KBM-7 (cell line): ENCODE measurements around the gene RBM43.
"Not testable (repeated sequence)": the region's sequence is repeated elsewhere in the genome, so short reads cannot be mapped to it uniquely, and the experiment has no call there.

Source experiments
- DNase-seq: peaks from one replicate; pipeline ENCODE4 v3.0.0-alpha.2; 2015
- in situ Hi-C: fragments of 300-500 bp; cut with MboI; formaldehyde crosslinking; loops from 2 replicates; pipeline ENCODE4 v1.14.3; 2020; ENCODE audit warnings: low sequenced_read_pairs, low pct_unique_long_range_greater_than_20kb, mixed read lengths

The RBM43 gene

DNA sequence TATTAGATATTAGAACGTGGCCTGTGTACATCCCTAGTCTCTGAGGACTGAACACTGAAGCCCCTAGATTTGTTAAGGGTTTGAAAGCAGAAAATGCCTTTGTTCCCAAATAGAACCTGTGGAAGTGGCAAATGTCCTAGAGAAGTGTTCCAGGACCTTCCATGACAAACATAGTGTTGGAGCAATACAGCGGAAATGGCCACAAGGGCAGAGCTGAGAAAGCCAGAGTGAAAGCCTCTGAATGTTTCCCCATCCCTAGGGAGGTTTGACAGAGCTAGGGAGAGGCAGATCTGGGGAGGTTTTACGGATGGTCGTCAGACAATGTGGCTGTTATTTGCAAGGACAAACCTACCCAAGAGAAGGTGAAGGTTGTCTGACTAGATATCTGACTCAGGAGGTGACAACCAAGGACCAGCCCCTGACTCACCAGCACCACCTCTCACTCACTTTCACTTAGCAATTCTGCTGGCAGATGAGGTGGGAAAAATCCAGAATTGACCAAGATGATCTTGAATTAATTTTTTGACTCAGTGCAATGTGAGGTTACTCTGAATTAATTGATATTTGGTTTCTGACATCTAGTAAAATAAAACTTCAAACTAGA, 24.1 kb downstream of the RBM43 start:
- in situ Hi-C loops: loop anchor here (25.0 kb wide), 1 partner anchor 1650 kb away; the partner anchor contains the start of gene MMADHC
- DNase-seq: no peak

DNA sequence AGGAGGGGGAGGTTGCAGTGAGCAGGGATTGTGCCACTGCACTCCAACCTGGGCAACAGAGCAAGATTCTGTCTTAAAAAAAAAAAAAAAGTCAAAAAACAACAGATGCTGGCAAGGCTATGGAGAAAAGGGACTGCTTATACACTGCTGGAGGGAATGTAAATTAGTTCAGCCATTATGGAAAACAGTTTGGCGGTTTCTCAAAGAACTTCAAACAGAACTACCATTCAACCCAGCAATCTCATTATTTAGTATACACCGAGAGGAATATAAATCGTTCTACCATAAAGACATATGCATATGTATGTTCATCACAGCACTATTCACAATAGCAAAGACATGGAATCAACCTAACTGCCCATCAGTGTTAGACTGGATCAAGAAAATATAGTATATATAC, 27.9 kb downstream of the RBM43 start:
- not testable (repeated sequence) for DNase-seq
- in situ Hi-C loops: loop anchor here (25.0 kb wide), 1 partner anchor 1646 kb away; the partner anchor contains the start of gene MMADHC

DNA sequence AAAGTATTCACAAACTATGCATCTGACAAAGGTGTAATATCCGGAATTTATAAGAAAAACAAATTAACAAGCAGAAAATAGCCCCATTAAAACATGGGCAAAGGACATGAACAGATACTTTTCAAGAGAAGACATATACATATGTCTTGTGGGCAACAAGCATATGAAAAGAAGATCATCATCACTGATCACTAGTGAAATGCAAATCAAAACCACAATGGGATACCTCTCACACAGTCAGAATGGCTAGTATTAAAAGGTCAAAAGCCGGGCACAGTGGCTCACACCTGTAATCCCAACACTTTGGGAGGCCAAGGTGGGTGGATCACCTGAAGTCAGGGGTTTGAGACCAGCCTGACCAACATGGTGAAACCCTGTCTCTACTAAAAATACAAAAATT, 28.4 kb downstream of the RBM43 start:
- in situ Hi-C loops: loop anchor here (25.0 kb wide), 1 partner anchor 1646 kb away; the partner anchor contains the start of gene MMADHC
- DNase-seq: not testable (repeated sequence)

DNA sequence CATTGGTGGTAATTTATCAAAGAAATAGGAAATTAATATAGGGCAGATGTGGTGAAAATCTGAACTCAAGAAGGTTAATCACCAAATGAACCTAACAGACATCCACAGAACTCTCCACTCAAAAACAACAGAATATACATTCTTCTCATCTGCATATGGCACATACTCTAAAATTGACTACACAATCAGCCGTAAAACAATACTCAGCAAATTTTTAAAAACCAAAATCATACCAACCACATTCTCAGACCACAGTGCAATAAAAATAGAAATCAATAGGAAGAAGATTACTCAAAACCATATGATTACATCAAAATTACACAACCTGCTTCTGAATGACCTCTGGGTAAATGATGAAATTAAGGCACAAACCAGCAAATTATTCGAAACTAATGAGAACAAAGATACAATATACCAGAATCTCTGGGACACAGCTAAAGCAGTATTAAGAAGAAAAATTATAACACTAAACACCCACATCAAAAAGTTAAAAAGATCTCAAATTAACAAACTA, 31.0 kb downstream of the RBM43 start:
- in situ Hi-C loops: loop anchor here (25.0 kb wide), 1 partner anchor 1643 kb away; the partner anchor contains the start of gene MMADHC
- no peak for DNase-seq

DNA sequence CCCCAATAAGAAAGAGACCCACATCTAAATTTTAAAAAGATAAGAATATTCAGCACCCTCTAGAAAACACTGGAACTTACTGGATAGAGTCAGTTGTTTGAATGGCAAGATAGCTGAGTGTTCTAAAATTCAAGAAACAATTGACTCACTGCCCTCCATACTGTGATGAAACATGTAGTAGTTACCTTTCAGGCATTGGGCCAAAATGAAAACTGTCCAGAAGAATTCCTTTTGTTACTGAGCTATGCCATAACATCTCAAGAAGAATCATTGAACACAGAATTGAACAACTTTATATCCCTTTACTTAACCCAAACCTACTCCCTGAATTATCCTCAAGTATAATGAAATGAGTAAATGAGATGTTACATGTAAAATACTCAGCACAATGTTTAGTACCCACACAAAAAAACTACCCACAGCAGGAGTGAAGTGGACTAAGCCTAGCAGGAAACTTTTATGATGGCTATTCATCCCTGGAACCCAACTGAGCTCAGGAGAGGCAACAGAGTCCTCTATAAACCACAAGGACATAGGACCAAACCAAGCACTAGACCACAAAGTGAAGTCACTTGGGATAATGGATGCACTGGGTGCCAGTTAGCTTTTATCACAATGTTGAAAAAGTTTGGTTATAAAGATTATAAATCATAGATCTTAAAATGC, 32.7 kb downstream of the RBM43 start:
- in situ Hi-C loops: loop anchor here (25.0 kb wide), 1 partner anchor 1642 kb away; the partner anchor contains the start of gene MMADHC
- DNase-seq: no peak

DNA sequence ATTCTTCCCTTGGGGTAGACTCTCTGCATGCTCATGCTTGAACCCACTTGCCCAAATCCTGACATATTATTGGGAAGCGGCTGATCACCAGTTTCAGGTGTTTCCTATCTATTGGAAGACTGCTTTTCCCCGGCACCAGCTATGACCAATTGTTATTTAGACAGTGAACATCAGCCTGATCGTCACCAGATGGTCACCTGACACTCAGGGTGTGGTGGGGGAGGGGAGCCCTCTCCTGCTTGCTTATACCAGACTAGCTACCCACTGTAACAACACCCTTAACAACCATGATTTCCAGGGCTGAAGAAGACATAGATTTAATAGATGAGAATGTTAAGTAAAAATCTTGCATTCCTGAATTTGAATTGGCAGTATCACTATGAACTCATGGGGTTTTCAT, 44.3 kb downstream of the RBM43 start:
- no peak for DNase-seq
- in situ Hi-C loops: no loop called here

DNA sequence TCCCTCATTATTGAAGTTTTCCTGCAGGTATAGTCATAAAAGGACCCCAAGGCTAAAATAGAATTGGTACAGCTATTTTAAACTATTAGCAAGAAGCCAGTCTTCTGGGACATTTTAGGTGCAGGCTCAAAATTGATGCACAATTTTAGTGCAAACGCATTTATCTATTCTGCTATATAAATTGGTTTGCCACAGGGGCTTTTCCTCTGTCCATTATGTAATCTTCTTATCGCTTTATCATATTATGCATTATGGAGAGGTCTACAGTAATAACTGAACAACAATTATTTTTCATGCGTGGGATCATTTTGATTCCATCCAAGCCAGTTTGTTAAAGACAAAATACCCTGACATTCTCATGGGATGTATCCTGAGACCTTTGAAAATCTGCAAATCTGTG, 54.6 kb downstream of the RBM43 start:
- no peak for DNase-seq
- in situ Hi-C loops: no loop called here

DNA sequence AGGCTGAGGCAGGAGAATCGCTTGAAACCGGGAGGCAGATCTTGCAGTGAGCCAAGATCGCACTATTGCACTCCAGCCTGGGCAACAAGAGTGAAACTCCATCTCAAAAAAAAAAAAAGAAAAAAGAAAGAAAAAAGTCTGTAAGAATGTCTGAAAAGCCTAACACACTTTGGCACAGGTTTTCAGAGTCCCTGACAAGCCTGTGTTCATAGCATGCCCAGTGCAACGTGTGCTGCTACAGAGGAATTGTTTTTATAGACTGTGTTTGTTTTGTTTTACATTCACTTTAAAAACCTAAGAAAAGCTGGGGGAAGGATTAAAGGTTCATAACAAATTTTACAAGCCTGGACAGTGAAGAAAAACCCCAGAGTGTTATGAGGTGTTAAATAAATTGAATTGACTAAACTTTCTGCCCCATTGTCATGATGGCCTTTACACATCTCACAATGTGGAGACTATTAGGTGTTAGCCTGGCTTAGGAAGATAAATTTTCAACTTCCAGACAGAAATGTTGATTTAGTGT, 55.2 kb downstream of the RBM43 start:
- DNase-seq: no peak
- in situ Hi-C loops: no loop called here

DNA sequence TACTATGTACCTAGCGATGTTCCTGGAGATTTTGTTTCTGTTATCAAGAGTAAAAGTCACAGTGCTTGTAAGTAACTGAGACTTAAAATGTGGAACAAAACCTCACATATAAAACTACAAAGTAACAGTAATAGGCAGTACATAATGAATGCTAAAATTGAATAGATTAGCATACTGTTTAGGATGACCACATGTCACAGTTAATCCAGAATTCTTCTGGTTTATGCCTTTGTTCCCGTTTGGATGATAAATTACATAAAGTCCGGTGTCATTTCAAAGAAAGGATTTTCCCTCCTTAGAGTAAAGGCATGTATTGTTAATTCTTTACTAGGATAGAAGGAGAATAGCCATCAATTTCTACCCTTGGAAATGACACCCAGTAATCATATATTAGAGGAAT, 56.1 kb downstream of the RBM43 start:
- in situ Hi-C loops: no loop called here
- no peak for DNase-seq

DNA sequence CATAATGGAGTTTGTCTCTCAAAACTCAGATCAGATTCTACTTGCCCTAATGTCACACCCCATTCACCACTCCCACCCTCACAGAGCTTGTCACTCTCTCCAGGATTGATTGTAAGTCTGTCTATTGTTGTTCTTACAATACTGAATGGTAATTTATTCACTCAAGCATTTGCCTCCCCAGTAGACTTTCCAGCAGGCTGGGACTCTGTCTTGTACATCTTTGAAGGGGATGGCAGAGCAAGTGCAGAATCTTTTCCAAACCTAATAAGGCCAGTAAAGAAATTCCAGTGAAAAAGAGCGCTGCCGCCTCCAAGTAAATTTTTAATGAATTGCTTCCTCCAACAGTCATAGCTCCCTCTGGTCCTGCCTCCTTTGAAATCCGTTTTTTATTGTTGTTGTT, 56.9 kb downstream of the RBM43 start:
- no peak for DNase-seq
- in situ Hi-C loops: no loop called here

DNA sequence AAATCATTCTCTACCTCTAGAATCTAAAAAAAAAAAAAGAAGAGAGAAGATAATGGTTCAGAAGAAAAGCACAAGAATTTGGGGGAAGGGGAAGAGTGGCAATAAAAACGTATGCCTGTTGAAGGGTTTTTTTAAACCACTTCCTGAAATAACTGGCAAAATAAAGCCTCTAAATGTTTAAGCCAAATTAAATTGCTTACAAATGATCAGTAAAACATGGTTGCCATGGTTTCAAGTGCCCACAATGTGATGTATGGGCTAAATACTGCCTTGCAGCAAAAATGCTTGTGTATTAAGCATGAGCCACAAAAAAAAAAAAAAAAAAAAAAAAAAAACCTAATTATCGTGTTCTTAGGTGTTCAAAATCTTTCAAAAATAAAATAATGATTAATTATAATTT, 60.8 kb downstream of the RBM43 start:
- DNase-seq: no peak
- in situ Hi-C loops: no loop called here

DNA sequence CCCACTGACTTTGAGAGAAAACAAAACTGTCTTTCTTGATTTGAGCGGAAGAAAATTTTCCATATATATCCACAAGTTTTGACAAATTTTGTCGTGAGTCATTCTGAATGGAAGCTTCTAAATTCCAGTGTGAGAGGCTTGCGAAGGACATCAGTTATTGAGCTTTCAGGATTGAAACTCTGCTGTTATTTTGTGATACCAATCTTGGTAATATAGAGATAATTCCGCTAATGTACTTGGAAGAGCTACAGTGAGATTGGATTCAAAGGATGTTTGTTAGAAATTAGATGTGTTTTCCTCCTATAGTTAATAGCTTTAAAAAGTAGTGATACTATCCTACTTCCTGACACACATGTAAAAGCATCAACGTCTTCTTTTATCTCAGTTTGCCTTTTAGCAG, 61.4 kb downstream of the RBM43 start:
- DNase-seq: no peak
- in situ Hi-C loops: no loop called here

DNA sequence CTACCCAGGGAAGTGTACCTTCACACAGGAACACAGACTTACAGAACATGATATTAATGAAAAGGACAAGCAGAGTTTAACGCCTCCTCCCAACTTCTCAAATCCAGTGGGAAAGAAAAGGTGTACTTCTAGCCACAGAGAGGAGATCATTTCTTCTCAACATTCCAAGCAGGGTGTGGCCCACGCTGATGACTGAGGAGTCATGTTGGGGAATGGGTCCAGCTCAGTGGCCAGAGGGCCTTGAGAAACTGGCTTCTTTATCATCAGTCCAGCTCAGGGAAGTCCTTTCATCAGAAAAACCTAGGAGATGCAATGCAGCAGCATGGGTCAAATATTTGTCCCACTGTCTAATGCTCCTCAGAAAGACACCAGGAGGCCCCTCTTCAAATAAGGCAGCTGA, 63.0 kb downstream of the RBM43 start:
- in situ Hi-C loops: no loop called here
- no peak for DNase-seq
